ENCODE measurements around the gene SPOUT1.

GRCh38 chr9:128771745-128772519, 57.7 kb downstream of the SPOUT1 start, which contains the start of gene ZER1:
- TF ChIP-seq POLR2A (IDR thresholded peaks at IDR 0.05) (peak; percentile 77), CTCF (IDR thresholded peaks at IDR 0.05) (peak in 1 of 3 donors; percentile 11)
